Kidney epithelial cell (primary cell): ENCODE results near the gene GFOD1. TPM values are rescaled to one million over a fixed set of nuclear protein-coding genes. Genes with fewer than 3 reads are reported as not detected.
"Not testable (repeated sequence)": the region's sequence is repeated elsewhere in the genome, so short reads cannot be mapped to it uniquely, and the experiment has no call there.

Source experiments
- DNase-seq: peaks from one replicate; pipeline ENCODE4 v3.0.0-alpha.2; 2010; ENCODE audit warnings: low read depth
- H3K27me3 ChIP-seq: 2 replicates; pipeline ENCODE4 v1.6.0; 2011; ENCODE audit warnings: low read length; ENCODE audit not compliant: control insufficient read depth, insufficient read depth
- H3K36me3 ChIP-seq: 2 replicates; pipeline ENCODE4 v1.5.1; 2011; ENCODE audit warnings: low read length; ENCODE audit not compliant: control insufficient read depth, insufficient read depth
- H3K4me3 ChIP-seq: 2 replicates; pipeline ENCODE4 v1.5.1; 2011; ENCODE audit warnings: low read depth, mild to moderate bottlenecking, control low read depth, low read length
- total RNA-seq: library from RNA; depleted of rRNA; stranded (reverse); fragments of >200 nt; gene quantifications from 2 replicates; pipeline ENCODE4 v1.2.3, GENCODE V29; 2015
- TF ChIP-seq, protein P1 (sequence below): IDR thresholded peaks from 2 replicates; pipeline ENCODE4 v1.5.1; 2011; ENCODE audit warnings: mild to moderate bottlenecking, moderate library complexity, low read length, control low read depth, inconsistent platforms; ENCODE audit not compliant: insufficient read depth, poor library complexity, severe bottlenecking

The GFOD1 gene
- total RNA-seq, 1 donor from 2014 or later: 0.75 TPM

DNA sequence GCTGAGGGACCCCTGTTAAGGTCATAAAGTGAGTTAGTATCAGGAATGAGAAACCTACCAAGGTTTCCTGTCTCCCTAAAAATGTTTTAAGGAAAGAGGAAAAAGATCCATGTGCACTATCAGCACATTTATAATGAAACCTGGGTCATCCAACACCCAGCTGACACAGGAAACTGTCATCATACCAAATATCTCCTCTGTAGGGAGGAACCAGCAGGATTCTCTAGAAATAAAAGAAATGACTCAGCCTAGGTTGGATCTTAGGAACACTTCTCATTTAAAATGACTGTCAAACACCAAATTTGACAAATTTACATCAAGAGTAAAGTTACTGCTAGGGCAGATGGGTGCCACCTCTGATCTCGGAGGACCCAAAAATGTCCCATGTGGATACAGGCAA, 21.7 kb downstream of the GFOD1 start:
- TF ChIP-seq, protein P1, sequence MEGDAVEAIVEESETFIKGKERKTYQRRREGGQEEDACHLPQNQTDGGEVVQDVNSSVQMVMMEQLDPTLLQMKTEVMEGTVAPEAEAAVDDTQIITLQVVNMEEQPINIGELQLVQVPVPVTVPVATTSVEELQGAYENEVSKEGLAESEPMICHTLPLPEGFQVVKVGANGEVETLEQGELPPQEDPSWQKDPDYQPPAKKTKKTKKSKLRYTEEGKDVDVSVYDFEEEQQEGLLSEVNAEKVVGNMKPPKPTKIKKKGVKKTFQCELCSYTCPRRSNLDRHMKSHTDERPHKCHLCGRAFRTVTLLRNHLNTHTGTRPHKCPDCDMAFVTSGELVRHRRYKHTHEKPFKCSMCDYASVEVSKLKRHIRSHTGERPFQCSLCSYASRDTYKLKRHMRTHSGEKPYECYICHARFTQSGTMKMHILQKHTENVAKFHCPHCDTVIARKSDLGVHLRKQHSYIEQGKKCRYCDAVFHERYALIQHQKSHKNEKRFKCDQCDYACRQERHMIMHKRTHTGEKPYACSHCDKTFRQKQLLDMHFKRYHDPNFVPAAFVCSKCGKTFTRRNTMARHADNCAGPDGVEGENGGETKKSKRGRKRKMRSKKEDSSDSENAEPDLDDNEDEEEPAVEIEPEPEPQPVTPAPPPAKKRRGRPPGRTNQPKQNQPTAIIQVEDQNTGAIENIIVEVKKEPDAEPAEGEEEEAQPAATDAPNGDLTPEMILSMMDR: no peak
- DNase-seq: no peak
- H3K36me3 ChIP-seq: no peaks in the 10 kb centered on the region
- H3K27me3 ChIP-seq: no peaks in the 10 kb centered on the region
- no peak overlapping the region for H3K4me3 ChIP-seq

DNA sequence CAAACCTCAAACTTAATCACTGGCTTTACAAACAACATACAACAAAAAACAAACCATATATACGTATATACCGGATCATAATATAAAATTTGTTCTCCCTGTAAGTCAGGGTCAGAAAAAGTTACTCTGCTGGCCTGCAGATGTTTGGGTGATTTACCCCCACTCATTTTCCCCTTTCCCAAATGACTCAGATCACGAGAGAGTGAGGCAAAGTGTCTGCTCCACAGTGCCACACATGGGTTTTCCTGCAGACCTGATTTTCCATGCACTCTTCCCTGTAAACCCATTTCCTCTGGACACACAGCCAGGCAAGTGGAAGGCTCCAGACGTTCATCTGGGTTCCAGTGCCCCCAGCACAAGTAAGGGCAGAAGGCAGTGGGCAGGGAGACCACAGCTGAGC, 23.5 kb downstream of the GFOD1 start:
- Histone ChIP-seq H3K36me3 (no peaks in the 10 kb centered on the region), H3K4me3 (no peak overlapping the region), H3K27me3 (no peaks in the 10 kb centered on the region)
- TF ChIP-seq, protein P1: no peak
- no peak for DNase-seq

DNA sequence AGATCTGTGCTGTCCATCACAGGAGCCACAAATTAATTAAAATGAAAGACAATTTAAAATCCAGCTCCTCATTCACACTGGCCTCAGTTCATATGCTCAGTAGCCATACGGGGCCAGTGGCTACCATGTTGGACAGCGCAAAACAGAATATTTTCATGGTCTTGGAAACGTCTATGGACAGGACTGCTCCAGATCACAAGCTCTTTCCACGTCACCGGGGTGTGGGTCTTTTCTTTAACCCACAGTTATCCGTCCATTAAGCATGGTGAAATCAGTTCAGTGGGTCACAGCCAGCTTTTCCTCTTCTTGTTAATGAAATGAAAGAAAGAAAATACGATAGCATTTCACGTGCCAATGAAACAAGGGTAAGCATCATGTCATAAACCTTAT, 24.1 kb downstream of the GFOD1 start:
- TF ChIP-seq, protein P1: no peak
- Histone ChIP-seq H3K27me3 (no peaks in the 10 kb centered on the region), H3K36me3 (no peaks in the 10 kb centered on the region), H3K4me3 (no peak overlapping the region)
- no peak for DNase-seq

DNA sequence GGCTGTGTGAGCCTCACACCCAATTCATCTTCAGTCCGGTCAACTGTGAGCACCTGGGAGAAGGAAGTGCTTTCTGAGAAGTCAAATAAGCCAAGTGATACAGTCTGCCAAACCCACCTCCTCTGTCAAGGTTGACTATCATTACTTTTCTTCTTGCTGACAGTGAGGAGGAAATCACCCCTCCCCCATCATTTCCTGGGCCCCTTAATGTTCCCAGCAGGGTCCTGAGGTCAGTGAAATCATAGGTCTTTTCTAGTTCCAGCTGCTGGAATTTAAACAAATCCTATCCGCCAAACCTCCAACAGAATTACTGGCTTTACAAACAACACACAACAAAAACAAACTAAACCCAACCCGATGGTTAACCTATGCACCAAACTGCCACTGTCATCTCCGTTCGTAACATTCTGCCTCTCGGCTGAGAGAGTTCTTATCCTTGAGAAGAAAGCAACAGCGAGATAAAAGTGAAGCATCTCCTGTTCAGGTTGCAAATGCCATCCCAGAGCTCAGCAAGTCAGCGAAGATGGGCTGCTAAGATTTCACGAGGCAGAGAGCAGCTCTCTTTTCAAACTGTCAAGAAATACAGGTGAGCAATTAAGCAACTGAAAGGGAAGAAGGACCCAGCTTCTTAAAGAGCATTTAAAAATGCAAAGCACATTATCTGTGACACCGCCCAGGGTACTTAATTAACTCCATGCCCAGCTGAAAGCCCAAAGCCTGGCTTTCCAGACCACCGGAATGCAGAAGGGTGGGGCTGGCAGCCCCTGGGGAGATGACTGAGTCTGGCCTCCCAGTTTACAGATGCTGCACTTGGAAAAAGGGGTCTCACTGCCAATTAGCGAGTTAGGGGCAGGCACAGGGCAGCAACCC, 24.7 kb downstream of the GFOD1 start:
- no peak overlapping the region for H3K4me3 ChIP-seq
- TF ChIP-seq, protein P1: no peak
- H3K36me3 ChIP-seq: no peaks in the 10 kb centered on the region
- H3K27me3 ChIP-seq: no peaks in the 10 kb centered on the region
- DNase-seq: no peak

DNA sequence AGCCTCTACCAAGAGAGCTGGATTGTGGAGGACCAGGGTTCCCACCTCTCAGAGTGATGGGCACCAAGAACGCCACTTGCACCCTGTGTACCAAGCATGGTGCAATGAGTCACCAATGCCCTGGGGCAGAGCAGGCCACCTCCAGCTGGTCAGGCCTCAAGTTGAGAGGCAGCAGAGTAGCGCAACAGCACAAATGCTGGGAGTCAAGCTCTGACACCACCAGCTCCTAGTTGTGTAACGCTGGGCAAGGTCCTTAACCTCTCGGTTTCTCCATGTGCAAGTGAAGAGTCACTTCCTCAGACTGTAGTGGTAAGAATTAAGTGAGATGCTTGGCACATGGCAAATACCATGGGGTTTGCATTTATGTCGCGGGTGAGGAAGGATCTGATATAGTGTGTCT, 25.6 kb downstream of the GFOD1 start:
- TF ChIP-seq, protein P1: no peak
- Histone ChIP-seq H3K27me3 (no peaks in the 10 kb centered on the region), H3K4me3 (no peak overlapping the region), H3K36me3 (no peaks in the 10 kb centered on the region)
- no peak for DNase-seq

DNA sequence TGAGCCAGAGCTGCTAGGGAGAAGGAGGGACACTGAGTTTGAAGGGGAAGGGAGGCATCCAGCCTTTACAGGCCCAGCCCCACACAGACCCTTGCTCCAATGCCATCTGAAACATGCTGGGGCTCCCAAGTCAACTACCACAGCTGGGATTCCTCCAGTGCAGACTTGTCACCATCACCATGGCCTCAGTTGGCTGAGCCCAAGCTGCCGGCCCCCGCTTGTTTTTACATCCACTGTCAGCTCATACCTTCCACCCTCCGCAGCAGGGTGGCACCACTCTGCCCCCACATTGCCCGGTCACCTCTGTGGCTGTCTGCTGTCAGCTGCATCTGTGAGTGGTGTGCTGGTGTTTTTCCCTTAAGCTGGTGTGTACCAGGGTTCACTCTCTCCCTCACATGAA, 26.1 kb downstream of the GFOD1 start:
- no peak overlapping the region for H3K4me3 ChIP-seq
- DNase-seq: no peak
- TF ChIP-seq, protein P1: no peak
- H3K27me3 ChIP-seq: no peaks in the 10 kb centered on the region
- H3K36me3 ChIP-seq: no peaks in the 10 kb centered on the region

DNA sequence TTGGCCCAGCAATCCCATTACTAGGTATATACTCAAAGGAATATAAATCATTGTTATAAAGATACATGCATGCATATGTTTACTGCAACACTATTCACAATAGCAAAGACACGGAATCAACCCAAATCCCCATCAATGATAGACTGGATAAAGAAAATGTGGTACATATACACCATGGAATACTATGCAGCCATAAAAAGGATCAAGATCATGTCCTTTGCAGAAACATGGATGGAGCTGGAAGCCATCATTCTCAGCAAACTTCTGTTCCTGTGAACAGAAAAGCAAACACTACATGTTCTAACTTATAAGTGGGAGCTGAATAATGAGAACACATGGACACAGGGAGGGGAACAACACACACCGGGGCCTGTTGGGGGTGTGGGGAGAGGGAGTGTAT, 27.1 kb downstream of the GFOD1 start:
- H3K36me3 ChIP-seq, H3K27me3 ChIP-seq, H3K4me3 ChIP-seq, DNase-seq: not testable (repeated sequence)
